Measurements from ENCODE around the gene TMEM126B.

DNA sequence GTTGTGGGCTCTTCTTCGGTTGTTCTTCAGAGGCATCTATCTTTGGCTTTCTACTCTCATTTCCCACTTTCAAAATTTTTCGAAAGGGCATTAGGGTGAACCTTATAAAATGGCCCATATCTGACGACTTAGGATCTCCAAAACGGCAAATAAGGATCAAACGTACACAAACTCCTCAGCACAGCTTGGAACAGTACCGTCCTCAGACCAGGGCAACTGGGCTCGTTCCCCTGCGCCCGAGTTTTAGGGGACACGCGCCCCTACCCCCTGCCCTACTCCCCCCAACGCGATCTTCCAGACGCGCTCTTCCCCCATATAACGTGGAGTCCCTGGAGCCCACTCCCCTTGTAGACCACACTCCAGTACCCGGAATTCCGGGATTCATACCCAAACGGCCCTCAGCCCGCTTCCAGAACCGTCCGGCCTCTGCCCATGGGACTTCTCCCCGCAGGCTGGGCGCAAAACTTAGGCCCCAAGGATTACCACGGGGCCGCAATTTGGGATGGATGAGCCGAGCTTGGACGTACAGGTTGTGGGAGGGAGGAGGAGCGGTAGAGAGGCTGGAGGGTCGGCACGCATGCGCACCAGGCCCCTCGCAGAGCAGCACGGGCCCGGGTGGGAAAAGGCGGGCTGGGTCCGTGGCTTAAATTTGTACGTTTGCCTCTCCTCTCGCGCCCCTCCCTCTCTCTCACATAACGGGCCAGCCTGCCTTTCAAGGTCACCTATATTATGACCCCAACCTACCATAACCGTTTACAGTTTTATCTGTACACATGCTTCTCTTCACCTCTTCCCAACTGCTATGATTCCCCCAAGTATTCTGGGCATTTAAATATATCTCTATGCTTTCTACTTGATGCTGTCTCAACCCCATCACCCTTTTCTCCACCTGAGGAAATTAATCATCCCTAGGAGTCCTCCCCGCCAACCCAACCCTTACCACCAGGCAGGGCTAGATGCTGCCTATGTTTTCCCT, 54.2 kb downstream of the TMEM126B start:
- TF ChIP-seq, protein P1, sequence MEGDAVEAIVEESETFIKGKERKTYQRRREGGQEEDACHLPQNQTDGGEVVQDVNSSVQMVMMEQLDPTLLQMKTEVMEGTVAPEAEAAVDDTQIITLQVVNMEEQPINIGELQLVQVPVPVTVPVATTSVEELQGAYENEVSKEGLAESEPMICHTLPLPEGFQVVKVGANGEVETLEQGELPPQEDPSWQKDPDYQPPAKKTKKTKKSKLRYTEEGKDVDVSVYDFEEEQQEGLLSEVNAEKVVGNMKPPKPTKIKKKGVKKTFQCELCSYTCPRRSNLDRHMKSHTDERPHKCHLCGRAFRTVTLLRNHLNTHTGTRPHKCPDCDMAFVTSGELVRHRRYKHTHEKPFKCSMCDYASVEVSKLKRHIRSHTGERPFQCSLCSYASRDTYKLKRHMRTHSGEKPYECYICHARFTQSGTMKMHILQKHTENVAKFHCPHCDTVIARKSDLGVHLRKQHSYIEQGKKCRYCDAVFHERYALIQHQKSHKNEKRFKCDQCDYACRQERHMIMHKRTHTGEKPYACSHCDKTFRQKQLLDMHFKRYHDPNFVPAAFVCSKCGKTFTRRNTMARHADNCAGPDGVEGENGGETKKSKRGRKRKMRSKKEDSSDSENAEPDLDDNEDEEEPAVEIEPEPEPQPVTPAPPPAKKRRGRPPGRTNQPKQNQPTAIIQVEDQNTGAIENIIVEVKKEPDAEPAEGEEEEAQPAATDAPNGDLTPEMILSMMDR (conservative IDR thresholded peaks at IDR 0.05; ENCODE audit: low read length), result no peak
- TF ChIP-seq EZH2phosphoT487 (IDR thresholded peaks at IDR 0.05; ENCODE audit: borderline replicate concordance), result no peak
